HepG2 (cell line): Measurements from ENCODE around the gene MTCL1. TPM values are rescaled to one million over a fixed set of nuclear protein-coding genes. Genes with fewer than 3 reads are reported as not detected.

Experiments used
- ATAC-seq: fragments of 200-7000 bp; cut with Tn5 transposase; 3 replicates; pipeline ENCODE4 v1.9.1; 2020; ENCODE audit warnings: mild to moderate bottlenecking, moderate library complexity
- BruUV-seq: library from RNA; stranded (reverse); fragments of 400-500 nt; replicated peaks from 2 replicates; lab custom pipeline; 2021; lab: Mats Ljungman, UMichigan
- CTCF ChIA-PET: fragments of 300-600 bp; formaldehyde crosslinking; extraction: SDS; loops from one replicate; lab custom pipeline; 2021; ENCODE audit warnings: low total read pairs, inconsistent platforms, low intra/inter-chr PET ratio; lab: Yijun Ruan, JAX
- POLR2A ChIA-PET: fragments of 350-600 bp; sonication (Branson Sonifier 250); formaldehyde crosslinking; loops from one replicate; lab custom pipeline; 2020; ENCODE audit warnings: antibody characterized with exemption, inconsistent platforms; lab: Yijun Ruan, JAX
- DNase-seq: peaks from one replicate; pipeline ENCODE4 v3.0.0-alpha.2; 2015; ENCODE audit warnings: low spot score
- FAIRE-seq: peaks from 3 replicates; lab custom pipeline; 2011; peaks lifted over from hg19 to GRCh38; lab: Jason Lieb, UNC
- H2AFZ ChIP-seq: one replicate; pipeline ENCODE4 v1.6.1; 2011; ENCODE audit warnings: low read length, inconsistent platforms
- H3K27ac ChIP-seq: fragments of 300-600 bp; 3 replicates; pipeline ENCODE4 v1.8.0; 2011; ENCODE audit warnings: mixed run types, mild to moderate bottlenecking, mixed read lengths, low read length, inconsistent platforms; ENCODE audit not compliant: insufficient read depth; ENCODE audit errors: extremely low read length
- H3K27me3 ChIP-seq, 2 experiments: fragments of 200-600 bp in 1 of 2; 2 replicates in 1 of 2; 3 replicates in 1 of 2; pipeline versions ENCODE4 v1.6.0 to v1.8.0; 2011; ENCODE audit warnings: low read length in 2 of 2, mild to moderate bottlenecking in 2 of 2, moderate library complexity in 2 of 2, inconsistent platforms in 1 of 2; ENCODE audit not compliant: insufficient read depth in 2 of 2, control insufficient read depth in 1 of 2
- H3K36me3 ChIP-seq, 2 experiments: fragments of 200-600 bp in 1 of 2; replicated peaks in 1 of 2; 2 replicates in 1 of 2; 3 replicates in 1 of 2; pipeline versions ENCODE4 v1.5.1 to v1.8.0; 2011; ENCODE audit warnings: low read length in 2 of 2, inconsistent platforms in 1 of 2; ENCODE audit not compliant: insufficient read depth in 2 of 2, control insufficient read depth in 1 of 2
- H3K4me1 ChIP-seq: 2 replicates; pipeline ENCODE4 v1.5.1; 2012; ENCODE audit warnings: low read length, inconsistent platforms; ENCODE audit not compliant: insufficient read depth
- H3K4me2 ChIP-seq: 2 replicates; pipeline ENCODE4 v1.6.0; 2011; ENCODE audit warnings: low read depth, low read length, inconsistent platforms
- H3K4me3 ChIP-seq, 3 experiments: fragments of 200-600 bp in 1 of 3; sonication (generic), shearing (Covaris generic) in 1 of 3; replicated peaks in 1 of 3; 2 replicates each; pipeline ENCODE4 v1.5.1; 2011 to 2016; ENCODE audit warnings: low read length in 3 of 3, inconsistent platforms in 2 of 3, low read depth in 2 of 3, mild to moderate bottlenecking in 2 of 3, control low read depth in 1 of 3, mixed read lengths in 1 of 3; ENCODE audit not compliant: insufficient read depth in 1 of 3
- H3K79me2 ChIP-seq: one replicate; pipeline ENCODE4 v1.6.1; 2011; ENCODE audit warnings: low read length, inconsistent platforms; ENCODE audit not compliant: insufficient read depth
- H3K9ac ChIP-seq: 2 replicates; pipeline ENCODE4 v1.6.0; 2011; ENCODE audit warnings: mild to moderate bottlenecking, low read depth, low read length, inconsistent platforms; ENCODE audit not compliant: insufficient read depth
- H3K9me3 ChIP-seq: 2 replicates; pipeline ENCODE4 v1.5.1; 2012; ENCODE audit warnings: mild to moderate bottlenecking, low read length
- H4K20me1 ChIP-seq: 2 replicates; pipeline ENCODE4 v1.6.0; 2011; ENCODE audit warnings: inconsistent platforms, mild to moderate bottlenecking, low read length, moderate library complexity; ENCODE audit not compliant: insufficient read depth
- CC2D1A ChIP-seq: sonication (generic); formaldehyde crosslinking; IDR thresholded peaks from 2 replicates; pipeline ENCODE4 v1.8.1; 2023; ENCODE audit warnings: mild to moderate bottlenecking, missing genetic modification reagents
- CTCF ChIP-seq: sonication (generic); formaldehyde crosslinking; IDR thresholded peaks from 2 replicates; pipeline ENCODE4 v1.5.0; 2020; ENCODE audit warnings: mild to moderate bottlenecking, missing genetic modification reagents, moderate library complexity
- DRAP1 ChIP-seq: IDR thresholded peaks from 2 replicates; pipeline ENCODE4 v1.6.1; 2016; ENCODE audit warnings: missing genetic modification reagents, missing compliant biosample characterization
- HDAC6 ChIP-seq: fragments of 200-600 bp; sonication (generic); IDR thresholded peaks from 2 replicates; pipeline ENCODE4 v1.7.0; 2017; ENCODE audit warnings: mild to moderate bottlenecking, antibody characterized with exemption, low read length, low read depth
- KAT8 ChIP-seq: IDR thresholded peaks from 2 replicates; pipeline ENCODE4 v1.6.1; 2016; ENCODE audit warnings: missing genetic modification reagents, missing compliant biosample characterization
- NAIF1 ChIP-seq: sonication (generic); formaldehyde crosslinking; IDR thresholded peaks from 2 replicates; pipeline ENCODE4 v1.5.0; 2020; ENCODE audit warnings: mild to moderate bottlenecking, missing genetic modification reagents, borderline replicate concordance
- ZHX2 ChIP-seq, 2 experiments: sonication (generic) in 1 of 2; formaldehyde crosslinking in 1 of 2; IDR thresholded peaks; 2 replicates each; pipeline versions ENCODE4 v1.6.1 to v1.9.0; 2014 to 2022; ENCODE audit warnings: antibody characterized with exemption in 1 of 2, borderline replicate concordance in 1 of 2, inconsistent platforms in 1 of 2, low read depth in 1 of 2, missing genetic modification reagents in 1 of 2
- ZNF251 ChIP-seq: sonication (generic); formaldehyde crosslinking; IDR thresholded peaks from 2 replicates; pipeline ENCODE4 v1.9.0; 2021; ENCODE audit warnings: mild to moderate bottlenecking, missing genetic modification reagents
- ZNF3 ChIP-seq: IDR thresholded peaks from 2 replicates; pipeline ENCODE4 v1.7.0; 2017; ENCODE audit warnings: inconsistent platforms
- ZNF550 ChIP-seq: sonication (generic); formaldehyde crosslinking; IDR thresholded peaks from 2 replicates; pipeline ENCODE4 v1.4.0; 2020; ENCODE audit warnings: mild to moderate bottlenecking, missing genetic modification reagents, borderline replicate concordance
- ZNF597 ChIP-seq: sonication (generic); formaldehyde crosslinking; IDR thresholded peaks from 2 replicates; pipeline ENCODE4 v1.5.0; 2020; ENCODE audit warnings: missing genetic modification reagents
- ZNF614 ChIP-seq: IDR thresholded peaks from 2 replicates; pipeline ENCODE4 v1.6.1; 2018; ENCODE audit warnings: missing biosample characterization, missing genetic modification reagents, inconsistent platforms, borderline replicate concordance
- ZNF678 ChIP-seq: sonication (generic); formaldehyde crosslinking; IDR thresholded peaks from 2 replicates; pipeline ENCODE4 v1.4.0; 2020; ENCODE audit warnings: mild to moderate bottlenecking, missing genetic modification reagents
- ZNF7 ChIP-seq: IDR thresholded peaks from 2 replicates; pipeline ENCODE4 v1.6.1; 2016; ENCODE audit warnings: missing biosample characterization, missing genetic modification reagents
- ZNF850 ChIP-seq: sonication (generic); formaldehyde crosslinking; conservative IDR thresholded peaks from 2 replicates; pipeline ENCODE4 v1.9.0; 2021; ENCODE audit warnings: mild to moderate bottlenecking, missing genetic modification reagents
- WGBS: methylation state at CpG from one replicate; pipeline ENCODE4 v1.1.6; 2017; ENCODE audit warnings: low lambda C conversion rate; 5-methylcytosine and 5-hydroxymethylcytosine counted together
- in situ Hi-C: cut with HindIII; loops from 2 replicates; pipeline ENCODE4 v1.10.0; 2017; ENCODE audit warnings: low pct_unique_long_range_greater_than_20kb; ENCODE audit not compliant: extremely low pct_ligation_motif_present
- intact Hi-C: fragments of 100-400 bp; cut with micrococcal nuclease; formaldehyde crosslinking; loops from one replicate; pipeline ENCODE4 v1.10.0; 2022; ENCODE audit not compliant: unreplicated experiment
- polyA plus RNA-seq, 8 experiments: library from polyadenylated mRNA; depleted of rRNA in 3 of 8; stranded (reverse) in 7 of 8; unstranded in 1 of 8; fragments of >200 nt; fragmentation: Illumina TruSeq in 4 of 8; extraction: Trizol in 4 of 8; gene quantifications; 2 replicates each; pipeline versions ENCODE4 v1.2.1 to v1.2.3, GENCODE V29; 2011 to 2016; ENCODE audit warnings: low read depth in 4 of 8, missing spikeins in 1 of 8, mixed read lengths in 1 of 8; ENCODE audit not compliant: insufficient read depth in 1 of 8
- total RNA-seq, 5 experiments: library from RNA; depleted of rRNA; stranded (reverse); fragments of >200 nt; fragmentation: Illumina TruSeq; extraction: Trizol; gene quantifications; 2 replicates each; pipeline ENCODE4 v1.2.3, GENCODE V29; 2016; ENCODE audit warnings: low read depth in 1 of 5

Gene MTCL1
- total and polyA plus RNA-seq, 2 of the 13 experiments (the other 11 are each of a cell fraction or from before 2014, with no cell fraction given), result 3.1 to 3.2 TPM

- WGBS, result 100% methylated on average over 1 of the region's 13 CpGs
- Histone ChIP-seq H3K36me3 (no peaks in the 10 kb centered on the region), H3K4me1 (no peaks in the 10 kb centered on the region), H4K20me1 (no peaks in the 10 kb centered on the region), H3K9me3 (no peaks in the 10 kb centered on the region), H3K27me3 (no peaks in the 10 kb centered on the region), H3K4me2 (no peak overlapping the region), H3K4me3 (no peak overlapping the region), H3K79me2 (no peaks in the 10 kb centered on the region), H3K27ac (no peak overlapping the region), H3K9ac (no peak overlapping the region), H2AFZ (no peak overlapping the region)
- in situ Hi-C loops (no loop called here), intact Hi-C loops (no loop called here)
- ATAC-seq, result no peak
- POLR2A ChIA-PET, result no interaction called here
- no peak for FAIRE-seq
- no peak for TF ChIP-seq CC2D1A (CRISPR knock-in tag)
- no peak for TF ChIP-seq ZNF614 (CRISPR knock-in tag)
- no peak for TF ChIP-seq ZNF7
- TF ChIP-seq KAT8 (CRISPR knock-in tag), result no peak
- TF ChIP-seq ZNF3 (CRISPR knock-in tag), result no peak
- no peak for TF ChIP-seq DRAP1 (CRISPR knock-in tag)
- no peak for TF ChIP-seq ZHX2 (IDR thresholded peaks at IDR 0.05; ENCODE audit: low read depth)
- no peak for TF ChIP-seq ZHX2 (CRISPR knock-in tag; IDR thresholded peaks at IDR 0.05; ENCODE audit: borderline replicate concordance)
- TF ChIP-seq ZNF550 (CRISPR knock-in tag), result no peak
- no peak for TF ChIP-seq NAIF1 (CRISPR knock-in tag)
- no peak for TF ChIP-seq ZNF850
- TF ChIP-seq ZNF678 (CRISPR knock-in tag), result no peak
- TF ChIP-seq HDAC6, result no peak
- TF ChIP-seq ZNF251, result no peak
- no peak for TF ChIP-seq CTCF (CRISPR knock-in tag)
- TF ChIP-seq ZNF597, result no peak
- DNase-seq, result no peak
- BruUV-seq, result no TSS peak
- CTCF ChIA-PET, result no interaction called here
These were observed 119.9 kb downstream of the MTCL1 start for GRCh38 chr18:8825273-8825672.
